ENCODE data around the gene NBEA.

Gene NBEA

DNA sequence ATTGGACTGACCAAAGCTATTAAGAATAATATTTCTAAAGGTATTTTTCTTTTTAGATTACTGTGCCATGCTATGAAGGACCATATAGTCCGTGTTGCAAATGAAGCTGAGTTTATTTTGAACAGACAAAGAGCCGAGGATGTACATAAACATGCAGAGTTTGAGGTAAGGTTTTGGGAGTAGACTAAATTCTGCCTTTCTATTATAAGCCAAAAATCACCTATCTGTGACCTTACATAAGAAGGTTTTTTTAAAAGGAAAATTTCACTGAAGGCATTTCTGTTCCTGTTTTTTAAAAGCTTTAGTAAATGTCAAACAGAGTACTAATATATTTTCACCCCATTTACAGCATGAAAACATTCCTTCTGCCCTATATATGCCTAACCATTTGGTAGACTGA lies 407.0 kb downstream of the NBEA start:
- TF ChIP-seq, protein P1, sequence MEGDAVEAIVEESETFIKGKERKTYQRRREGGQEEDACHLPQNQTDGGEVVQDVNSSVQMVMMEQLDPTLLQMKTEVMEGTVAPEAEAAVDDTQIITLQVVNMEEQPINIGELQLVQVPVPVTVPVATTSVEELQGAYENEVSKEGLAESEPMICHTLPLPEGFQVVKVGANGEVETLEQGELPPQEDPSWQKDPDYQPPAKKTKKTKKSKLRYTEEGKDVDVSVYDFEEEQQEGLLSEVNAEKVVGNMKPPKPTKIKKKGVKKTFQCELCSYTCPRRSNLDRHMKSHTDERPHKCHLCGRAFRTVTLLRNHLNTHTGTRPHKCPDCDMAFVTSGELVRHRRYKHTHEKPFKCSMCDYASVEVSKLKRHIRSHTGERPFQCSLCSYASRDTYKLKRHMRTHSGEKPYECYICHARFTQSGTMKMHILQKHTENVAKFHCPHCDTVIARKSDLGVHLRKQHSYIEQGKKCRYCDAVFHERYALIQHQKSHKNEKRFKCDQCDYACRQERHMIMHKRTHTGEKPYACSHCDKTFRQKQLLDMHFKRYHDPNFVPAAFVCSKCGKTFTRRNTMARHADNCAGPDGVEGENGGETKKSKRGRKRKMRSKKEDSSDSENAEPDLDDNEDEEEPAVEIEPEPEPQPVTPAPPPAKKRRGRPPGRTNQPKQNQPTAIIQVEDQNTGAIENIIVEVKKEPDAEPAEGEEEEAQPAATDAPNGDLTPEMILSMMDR (IDR thresholded peaks at IDR 0.05; ENCODE audit: extremely low read depth, missing control alignments): no peak
- no peak for DNase-seq (ENCODE audit: low spot score)

DNA sequence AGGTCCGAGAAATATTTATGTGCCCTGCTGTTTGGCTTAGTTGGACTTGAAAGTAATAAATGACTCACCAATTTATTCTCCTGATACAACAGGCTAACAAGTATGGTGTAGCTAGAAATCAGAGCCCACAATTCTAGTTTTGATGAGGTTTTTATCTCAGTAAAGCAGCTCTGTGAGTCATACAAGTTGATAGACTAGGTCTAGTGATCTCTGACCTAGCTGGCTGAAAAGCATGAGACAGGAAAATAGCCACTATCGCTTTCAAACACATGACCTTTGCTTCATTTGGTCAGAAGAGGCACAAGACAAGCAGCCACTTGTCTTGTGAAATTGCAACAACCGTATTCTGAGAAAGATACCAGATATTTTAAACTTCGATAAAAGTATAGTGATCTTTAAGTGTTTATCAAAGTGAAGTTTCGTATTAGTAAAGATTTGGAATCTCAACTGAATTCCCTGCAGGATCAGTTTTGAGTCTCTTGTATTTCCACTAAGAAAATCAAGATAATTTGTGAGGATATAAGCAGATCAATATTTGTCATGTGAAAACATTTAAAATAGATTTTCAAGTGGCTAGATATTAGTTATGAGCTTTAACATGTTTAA lies 407.7 kb downstream of the NBEA start:
- TF ChIP-seq, protein P1 (IDR thresholded peaks at IDR 0.05; ENCODE audit: extremely low read depth, missing control alignments): no peak
- peak; percentile 6 for DNase-seq (ENCODE audit: low spot score)

DNA sequence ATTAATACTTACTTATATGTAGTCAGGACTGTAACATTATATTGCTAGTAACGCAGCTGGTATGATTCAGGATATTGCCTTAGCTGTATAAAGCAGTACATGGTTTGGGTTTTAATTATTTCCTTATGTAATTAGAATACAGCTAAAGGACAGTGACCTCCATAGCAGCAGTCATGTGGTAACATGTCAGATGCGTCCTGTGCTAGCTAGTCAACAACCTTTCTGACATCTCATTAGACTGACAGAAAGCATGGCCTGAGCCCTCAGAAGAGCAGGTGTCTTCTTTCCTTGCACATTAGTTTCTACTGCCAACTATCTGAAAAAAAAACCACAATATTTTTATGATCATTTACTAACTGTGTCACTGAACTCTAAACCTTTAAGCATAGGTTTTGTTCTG lies 412.2 kb downstream of the NBEA start:
- no peak for DNase-seq (ENCODE audit: low spot score)
- TF ChIP-seq, protein P1 (IDR thresholded peaks at IDR 0.05; ENCODE audit: extremely low read depth, missing control alignments): no peak

DNA sequence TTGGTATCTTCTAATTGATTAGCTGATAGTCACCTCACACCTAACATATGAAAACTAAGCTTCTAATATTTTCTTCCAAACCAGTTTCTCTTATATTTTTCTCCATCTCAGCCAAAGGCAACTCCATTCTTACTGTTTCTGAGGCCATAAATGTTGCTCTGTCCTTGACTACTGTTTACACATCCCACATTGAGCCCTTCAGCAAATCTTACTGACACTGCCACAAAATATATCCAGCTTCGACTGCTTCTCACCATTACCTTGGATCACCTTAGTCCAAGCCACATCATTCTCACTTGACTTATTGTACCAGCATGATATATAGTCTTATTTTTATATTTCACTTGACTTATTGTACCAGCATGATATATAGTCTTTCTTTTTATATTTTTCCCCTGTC lies 412.8 kb downstream of the NBEA start:
- TF ChIP-seq, protein P1 (IDR thresholded peaks at IDR 0.05; ENCODE audit: extremely low read depth, missing control alignments): no peak
- DNase-seq (ENCODE audit: low spot score): no peak

DNA sequence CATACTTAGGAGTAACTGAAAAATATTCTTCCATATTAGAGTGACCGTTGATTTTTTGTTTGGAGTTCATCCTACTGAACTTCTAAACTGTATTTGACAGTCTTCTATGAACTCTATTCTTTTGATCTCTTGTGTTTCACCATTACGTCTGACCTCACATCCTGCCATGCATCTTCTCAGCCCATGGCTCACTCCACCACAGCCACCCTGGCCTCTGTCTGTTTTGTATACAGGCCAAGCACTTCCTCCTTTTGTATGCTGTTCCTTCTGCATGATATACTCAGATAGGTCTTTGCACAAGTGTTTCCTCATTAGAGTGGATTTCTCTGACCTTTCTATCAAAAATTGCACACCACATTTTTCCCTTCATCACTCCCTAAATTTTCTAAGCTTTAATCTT lies 414.5 kb downstream of the NBEA start:
- no peak for DNase-seq (ENCODE audit: low spot score)
- TF ChIP-seq, protein P1 (IDR thresholded peaks at IDR 0.05; ENCODE audit: extremely low read depth, missing control alignments): no peak

DNA sequence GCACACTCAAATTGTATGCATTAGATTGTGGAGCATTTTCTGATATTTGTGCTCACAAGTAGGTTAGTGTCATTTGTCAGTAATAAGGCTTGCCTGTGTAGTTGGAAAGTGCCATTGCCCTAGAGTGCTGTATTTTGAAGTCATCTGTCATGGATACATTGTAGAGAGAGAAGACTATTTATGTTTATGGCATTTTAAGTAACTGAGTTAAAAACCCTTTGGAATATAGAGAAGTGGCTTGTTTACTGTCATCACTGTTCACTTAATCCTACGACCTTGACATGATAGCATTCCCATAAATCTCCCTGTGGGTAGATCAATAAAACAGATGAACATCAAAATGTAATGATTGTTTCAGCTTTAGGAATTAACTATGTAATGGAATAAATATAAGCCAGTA lies 423.8 kb downstream of the NBEA start:
- TF ChIP-seq, protein P1 (IDR thresholded peaks at IDR 0.05; ENCODE audit: extremely low read depth, missing control alignments): no peak
- DNase-seq (ENCODE audit: low spot score): no peak

DNA sequence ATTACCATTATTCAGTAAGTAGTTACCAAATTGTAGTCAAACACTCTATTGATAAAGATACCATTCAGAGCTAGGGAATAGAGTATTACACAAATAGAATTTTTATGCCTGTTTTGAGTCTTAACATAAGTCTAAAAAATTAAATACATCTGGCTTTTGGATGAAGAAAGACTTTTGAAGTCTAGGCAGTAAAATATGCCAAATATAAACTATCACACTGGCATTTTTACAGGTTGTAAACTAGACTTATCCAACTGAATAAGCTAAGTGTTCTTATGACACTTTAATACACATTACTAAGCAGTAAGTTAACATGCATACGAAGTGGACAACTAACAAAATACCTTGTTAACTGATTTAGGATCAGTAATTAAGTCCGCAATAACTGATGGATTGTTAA lies 425.5 kb downstream of the NBEA start:
- no peak for DNase-seq (ENCODE audit: low spot score)
- TF ChIP-seq, protein P1 (IDR thresholded peaks at IDR 0.05; ENCODE audit: extremely low read depth, missing control alignments): no peak

Data from GM20000 (cell line).